Fibroblast of skin of abdomen (primary cell): Measurements from ENCODE around the gene RAET1L.
A peak's percentile ranks its signal among the peaks of the same experiment; 100 is the strongest.
"Not testable (repeated sequence)": the region's sequence is repeated elsewhere in the genome, so short reads cannot be mapped to it uniquely, and the experiment has no call there.

Experiments used
- DNase-seq: peaks from one replicate; pipeline ENCODE4 v3.0.0-alpha.2; 2013

The RAET1L gene

GRCh38 chr6:150043501-150044412, 18.4 kb upstream of the RAET1L start:
- DNase-seq = no peak

GRCh38 chr6:150043096-150043495, 17.8 kb upstream of the RAET1L start:
- DNase-seq = no peak

GRCh38 chr6:150038202-150039062, 13.1 kb upstream of the RAET1L start:
- no peak for DNase-seq

DNA sequence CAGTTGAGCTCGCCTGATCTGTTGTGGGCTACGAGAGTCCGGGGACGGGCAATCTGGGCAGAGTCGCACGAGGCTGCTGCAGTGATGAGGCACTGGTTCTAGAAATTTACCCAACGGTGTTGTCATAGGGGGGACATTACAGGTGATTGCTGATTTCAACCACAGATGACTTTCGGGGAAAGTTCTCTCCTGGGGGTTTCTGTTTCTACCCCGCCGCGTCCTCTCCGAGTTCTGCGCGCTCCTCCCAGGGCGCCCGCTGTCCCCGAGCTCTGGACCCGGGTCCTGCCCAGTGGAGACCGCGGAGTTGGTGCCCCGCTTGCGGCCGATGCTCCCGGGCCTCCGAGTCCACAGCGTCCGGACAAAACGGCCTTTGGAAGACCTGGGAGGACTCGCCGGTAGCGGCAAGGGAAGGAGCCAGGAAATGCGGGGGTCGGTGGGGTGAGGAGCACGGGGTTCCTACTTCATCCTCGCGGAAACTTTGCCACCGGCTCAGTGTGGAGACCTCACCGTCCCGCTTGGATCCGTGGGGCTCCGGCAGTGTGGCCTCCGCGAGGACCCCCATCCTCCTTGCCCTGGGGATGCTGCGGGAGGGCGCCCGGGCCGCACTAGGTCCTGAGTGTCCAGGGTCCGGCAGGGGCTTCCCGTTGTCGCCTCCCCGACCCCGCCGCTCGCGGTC, 12.3 kb upstream of the RAET1L start:
- no peak for DNase-seq

DNA sequence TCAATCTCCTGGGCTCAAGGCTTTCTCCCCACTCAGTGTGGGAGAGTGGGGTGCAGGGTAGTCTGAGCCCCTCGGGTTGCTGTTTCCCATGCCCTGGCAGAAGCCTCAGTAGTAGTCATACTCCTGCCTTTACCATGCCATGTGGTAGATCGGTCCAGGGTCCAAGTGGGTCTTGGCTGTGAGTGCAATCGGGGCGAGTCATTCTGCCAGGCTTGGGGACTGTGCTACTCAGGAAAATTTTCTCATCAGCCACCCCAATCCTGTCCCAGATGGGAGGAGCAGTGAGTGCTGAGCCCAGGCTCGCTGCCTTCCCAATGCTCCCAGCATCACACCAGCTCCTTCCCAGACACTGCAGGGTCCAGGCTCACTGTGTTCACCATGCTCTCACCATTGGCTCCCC, 10.7 kb upstream of the RAET1L start:
- DNase-seq = no peak

DNA sequence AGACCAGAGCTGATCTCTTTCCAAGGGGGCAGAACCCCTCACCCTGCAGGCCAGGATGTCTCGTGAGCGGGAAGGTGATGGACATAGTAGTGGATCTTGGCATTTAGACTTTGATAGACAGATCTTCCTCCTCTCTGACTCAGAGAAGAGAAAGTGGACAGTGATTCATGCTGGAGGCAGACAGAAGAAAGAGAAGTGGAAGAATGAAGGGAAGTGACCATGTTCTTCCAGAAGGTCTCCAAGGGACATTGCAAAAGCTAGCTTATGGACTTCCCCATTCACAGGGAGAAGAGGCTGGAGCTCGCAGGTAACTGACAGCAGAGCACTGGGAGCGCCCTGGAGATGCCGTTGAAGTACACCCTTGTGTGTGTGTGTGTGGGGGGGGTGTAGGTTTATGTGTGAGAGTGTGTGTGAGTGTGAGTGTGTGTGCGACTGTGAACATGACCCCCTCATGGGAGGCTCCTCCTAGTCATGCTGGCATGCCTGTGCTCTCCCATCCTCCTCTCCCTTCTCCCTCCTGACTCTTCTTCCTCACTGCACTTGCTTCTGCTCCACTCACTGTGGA, 8.0 kb upstream of the RAET1L start:
- DNase-seq = no peak

- DNase-seq = no peak
These were observed 7.3 kb upstream of the RAET1L start for GRCh38 chr6:150032598-150032997.

DNA sequence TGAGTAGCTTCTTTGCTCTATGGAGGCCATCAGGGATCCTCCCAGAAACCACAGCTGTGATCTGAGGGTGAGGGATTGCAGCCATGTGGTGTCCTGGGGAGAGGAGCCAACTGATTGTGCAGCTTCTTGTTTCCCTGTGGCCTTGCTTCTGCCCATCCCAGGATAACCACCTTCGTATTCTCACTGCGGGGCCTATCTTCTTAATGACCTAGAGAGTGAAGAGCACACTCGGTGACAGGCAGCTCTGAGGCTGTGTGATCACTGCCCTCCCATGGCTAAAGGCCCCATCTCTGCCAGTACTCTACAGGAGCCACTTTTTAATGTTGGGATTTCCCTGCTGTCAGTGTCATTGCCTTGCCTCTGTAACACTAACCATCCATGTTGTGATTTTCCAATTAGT, 5.3 kb upstream of the RAET1L start:
- no peak for DNase-seq

DNA sequence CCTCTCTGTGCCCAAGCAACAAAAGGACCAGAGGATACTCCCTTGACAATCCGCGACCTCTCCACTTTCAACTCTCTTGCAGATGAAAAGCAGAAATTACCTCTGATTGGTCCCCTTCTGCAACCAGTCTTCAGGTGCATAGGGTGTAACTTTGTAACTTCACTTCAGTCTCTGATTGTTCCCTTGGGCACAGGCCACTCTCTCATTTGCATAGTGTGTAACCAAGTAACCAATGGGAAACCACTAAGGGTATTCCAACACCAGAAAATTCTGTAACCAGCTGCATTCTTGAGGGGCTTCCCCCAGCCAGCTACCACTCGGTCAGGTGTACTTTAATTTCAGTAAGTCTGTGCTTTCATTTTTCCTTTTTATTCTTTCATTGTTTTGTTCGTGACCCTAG, 4.4 kb upstream of the RAET1L start:
- no peak for DNase-seq

DNA sequence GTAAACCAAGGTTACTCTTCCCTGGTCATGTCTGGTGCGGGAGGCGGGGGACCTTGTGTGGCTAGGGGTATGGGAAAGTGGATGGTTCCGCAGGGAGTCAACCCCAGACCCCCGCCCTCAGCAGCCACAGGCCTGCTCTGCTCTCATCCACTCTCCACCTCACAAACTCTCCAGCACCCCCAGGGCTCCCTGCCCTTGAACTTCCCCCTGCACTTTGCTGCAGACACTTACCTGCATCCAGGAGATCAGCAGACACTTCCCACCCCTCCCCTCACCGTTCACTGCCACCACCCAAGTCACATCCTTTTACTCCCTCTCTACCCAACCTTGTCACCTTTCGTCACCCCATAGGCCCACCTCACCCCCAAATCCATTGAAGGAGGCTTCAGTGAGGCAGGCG, 3.9 kb upstream of the RAET1L start:
- DNase-seq = no peak

GRCh38 chr6:150028799-150029198, 3.5 kb upstream of the RAET1L start:
- no peak for DNase-seq

DNA sequence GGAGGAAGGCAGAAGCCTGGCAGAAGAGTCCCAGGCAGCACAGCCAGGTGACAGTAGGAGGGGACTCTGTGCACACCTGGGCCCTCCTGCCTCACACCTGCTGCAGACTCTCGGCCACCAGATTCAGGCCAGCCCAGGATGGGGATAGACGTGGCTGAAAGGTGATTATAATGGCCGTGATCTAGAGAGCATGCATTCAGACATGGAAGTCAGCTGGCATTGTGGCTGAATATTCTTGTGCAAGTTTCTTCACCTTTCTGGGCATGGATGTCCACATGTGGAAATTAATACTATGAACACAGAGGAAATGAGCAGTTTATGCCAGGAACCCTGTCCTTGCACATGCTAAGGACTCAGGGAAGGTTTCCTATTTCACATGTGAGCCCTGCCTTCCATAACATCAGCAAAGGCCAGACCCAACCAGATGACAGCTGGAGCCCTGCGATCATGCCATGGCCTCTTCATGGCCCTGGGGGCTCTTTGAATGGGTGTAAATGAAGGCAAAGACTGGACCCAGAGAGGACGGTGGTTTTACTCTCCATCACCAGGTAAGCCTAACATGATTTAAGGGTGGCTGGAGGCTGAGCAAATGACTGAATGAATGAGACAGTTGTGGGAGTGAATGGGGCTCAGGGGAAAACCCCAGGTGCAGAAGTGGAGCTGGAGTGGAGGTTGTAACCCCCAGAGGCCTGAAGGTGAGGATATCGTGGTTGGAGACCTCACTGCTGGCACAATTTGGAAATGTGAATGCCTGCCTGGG, 2.7 kb upstream of the RAET1L start:
- DNase-seq = no peak

GRCh38 chr6:150026976-150027805, 1.9 kb upstream of the RAET1L start:
- no peak for DNase-seq

- no peak for DNase-seq
These were observed 631 bp downstream of the RAET1L start for GRCh38 chr6:150024646-150025155.

GRCh38 chr6:150024021-150024420, 1.3 kb downstream of the RAET1L start:
- not testable (repeated sequence) for DNase-seq

- DNase-seq = not testable (repeated sequence)
These were observed 3.5 kb downstream of the RAET1L start for GRCh38 chr6:150021870-150022269.

GRCh38 chr6:150018846-150019580, 6.3 kb downstream of the RAET1L start:
- no peak for DNase-seq

GRCh38 chr6:150017186-150017521, 8.2 kb downstream of the RAET1L start:
- not testable (repeated sequence) for DNase-seq

DNA sequence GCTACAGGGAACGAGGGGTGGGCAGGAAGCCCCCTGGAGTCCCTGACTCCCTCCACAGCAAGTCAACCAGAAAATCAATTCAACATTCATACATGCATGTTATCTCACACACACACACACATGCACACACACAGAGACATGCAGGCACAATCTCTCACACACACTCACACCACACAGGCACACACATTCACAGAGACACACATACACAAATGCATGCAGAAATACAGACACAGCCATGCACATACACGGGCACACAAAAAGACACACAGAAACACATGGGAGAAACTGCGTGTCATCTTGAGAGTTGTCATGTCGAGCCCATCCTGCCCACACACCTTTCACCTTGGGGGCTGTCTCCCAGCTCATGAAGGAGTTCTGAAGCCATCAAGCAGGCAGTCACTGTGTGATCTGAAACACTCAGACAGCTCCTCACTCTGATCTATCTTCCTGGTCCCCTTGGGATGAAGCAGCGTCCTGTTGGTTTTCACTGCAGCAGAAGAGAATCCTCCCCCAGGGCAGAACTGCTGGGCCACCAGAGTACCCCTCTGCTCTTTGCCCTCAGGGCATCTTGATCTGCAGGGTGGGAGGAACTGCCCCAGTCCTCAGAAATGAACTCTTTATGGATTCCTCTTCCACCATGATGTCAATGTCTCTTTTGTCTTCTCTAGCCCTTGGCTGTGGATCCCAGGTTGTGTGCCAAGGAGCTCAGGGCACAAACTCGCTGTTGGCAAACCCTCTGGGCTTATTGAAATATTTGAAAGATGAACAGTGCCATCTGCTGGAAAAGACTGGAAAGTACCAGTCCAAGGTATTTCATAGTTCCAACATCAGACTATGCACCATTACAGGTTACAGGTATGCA, 8.8 kb downstream of the RAET1L start:
- peak; percentile 50 for DNase-seq
